HG02852 (cell line): Measurements from ENCODE around the gene SLC12A7.

Experiments
- ATAC-seq: cut with Tn5 transposase; IDR thresholded peaks from one replicate; pipeline ENCODE4 v1.9.1; 2021; ENCODE audit warnings: mild to moderate bottlenecking, moderate library complexity; ENCODE audit not compliant: unreplicated experiment

Gene SLC12A7

DNA sequence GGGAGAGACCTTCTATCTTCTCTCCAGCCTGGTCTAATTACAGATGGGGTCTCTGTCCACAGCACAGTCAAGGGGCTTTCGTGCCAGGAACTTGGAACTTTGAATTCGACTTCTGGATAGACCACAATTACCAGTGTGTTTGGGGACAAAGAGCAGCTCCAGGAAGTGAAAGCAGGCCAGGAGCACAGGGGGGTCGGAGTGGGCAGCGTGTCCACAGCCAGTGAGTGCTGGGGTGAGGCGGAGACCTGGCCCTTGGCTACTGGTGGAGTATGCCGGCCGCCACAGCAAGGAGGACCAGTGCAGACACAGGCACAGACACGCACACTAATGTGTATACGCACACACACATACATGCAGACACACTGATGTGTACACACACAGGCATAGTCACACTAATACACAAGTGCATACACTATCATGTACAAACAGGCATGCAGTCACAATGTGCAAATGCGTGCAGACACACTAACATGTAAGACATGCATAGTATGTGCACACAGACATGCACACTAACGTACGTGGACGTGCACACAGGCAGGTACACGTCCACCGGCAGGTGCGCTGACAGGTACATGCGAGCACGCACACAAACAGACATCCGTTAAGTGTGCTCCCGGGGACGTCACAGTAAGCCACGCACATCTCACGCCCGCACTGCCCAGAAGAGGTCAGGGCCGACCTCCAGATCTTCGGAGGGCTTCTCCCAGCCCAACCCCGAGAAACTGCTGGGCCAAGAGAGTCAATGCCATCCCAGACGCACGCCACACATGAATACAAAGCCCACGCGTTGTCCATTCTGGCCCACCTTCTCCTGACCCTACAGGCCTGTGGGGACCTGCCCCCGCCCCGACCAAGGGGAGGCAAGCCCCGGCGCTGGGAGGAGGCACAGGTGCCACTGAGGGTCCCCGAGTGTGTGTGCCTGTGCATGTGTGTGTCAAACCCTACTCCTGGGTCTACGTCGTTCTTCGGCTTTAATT lies 56.8 kb downstream of the SLC12A7 start:
- ATAC-seq = no peak

DNA sequence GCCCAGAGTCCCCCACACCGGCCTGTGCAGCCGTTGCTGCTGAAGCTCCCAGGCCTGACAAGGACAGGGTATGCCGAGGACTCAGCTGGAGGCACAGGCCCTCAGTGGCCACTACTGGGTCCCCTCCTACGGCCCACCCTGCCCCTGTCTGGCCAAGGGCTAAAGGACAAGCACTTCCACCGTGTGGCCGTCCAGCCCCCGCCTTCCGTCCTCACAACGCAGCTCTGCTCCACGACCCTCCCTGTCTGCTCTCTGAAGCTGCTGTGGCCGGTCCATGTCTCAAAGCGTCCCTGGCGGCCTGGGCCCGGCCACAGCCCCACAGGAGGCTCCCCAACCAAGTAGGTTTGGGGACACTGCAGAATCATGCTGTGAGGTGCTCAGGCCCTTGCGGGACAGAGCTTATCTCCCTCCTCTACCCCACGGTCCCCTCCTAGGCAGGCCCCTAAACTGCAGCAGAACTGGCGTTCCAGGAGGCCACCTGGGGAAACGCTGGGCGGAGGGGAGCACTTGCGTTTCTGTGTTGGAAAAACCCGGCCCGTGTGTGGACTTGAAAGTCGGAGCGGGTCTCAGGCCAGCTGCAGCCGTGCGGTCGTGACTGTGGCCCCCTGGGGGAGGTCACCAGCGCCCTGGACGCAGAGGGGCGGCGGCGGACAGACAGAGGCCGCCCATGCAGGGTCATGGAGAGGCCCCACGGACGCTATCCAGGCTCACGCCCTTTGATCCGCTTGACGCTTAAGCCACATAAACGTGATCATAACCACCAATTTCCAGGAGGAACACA lies 57.7 kb downstream of the SLC12A7 start:
- ATAC-seq = no peak

- ATAC-seq = no peak
These were observed 58.4 kb downstream of the SLC12A7 start for GRCh38 chr5:1053391-1054017.

- ATAC-seq = no peak
These were observed 59.0 kb downstream of the SLC12A7 start for GRCh38 chr5:1052641-1053390.

DNA sequence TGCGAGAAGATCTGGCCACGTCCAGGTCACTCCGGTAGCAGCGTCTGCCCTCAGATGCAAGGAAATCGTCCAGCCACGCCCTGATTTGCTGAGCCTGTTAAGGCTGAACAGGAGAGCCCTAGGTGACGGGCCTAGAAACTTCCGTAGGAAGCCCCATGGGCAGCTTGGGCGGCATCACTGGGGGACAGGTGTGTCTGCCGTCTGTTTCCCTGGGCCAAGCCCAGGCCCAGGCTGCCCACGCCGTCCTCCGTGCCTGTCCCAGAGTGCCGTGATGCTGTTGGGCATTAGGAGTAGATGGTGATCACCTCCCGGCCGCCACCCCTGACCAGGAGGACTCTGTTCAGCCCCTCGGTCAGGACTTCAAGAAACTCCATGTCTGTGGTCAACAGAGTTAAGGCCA lies 59.8 kb downstream of the SLC12A7 start:
- no peak for ATAC-seq

DNA sequence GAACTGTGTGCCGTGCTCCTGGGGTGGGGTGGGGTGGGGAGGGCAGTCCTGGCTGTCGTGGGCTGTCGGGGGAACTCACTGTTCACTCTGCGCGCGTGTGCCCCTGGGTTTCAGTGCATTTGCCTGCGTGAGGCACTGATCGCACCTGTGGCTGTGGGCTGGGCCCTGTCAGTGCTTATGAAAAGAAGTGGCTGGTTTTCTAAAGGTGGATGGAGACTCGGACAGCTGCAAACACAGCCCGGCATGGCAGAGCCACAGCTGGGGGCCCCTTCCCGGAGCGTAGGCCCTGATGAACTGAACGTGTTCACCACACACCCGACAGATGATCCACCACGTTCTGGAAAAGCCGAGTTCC lies 60.5 kb downstream of the SLC12A7 start:
- no peak for ATAC-seq

DNA sequence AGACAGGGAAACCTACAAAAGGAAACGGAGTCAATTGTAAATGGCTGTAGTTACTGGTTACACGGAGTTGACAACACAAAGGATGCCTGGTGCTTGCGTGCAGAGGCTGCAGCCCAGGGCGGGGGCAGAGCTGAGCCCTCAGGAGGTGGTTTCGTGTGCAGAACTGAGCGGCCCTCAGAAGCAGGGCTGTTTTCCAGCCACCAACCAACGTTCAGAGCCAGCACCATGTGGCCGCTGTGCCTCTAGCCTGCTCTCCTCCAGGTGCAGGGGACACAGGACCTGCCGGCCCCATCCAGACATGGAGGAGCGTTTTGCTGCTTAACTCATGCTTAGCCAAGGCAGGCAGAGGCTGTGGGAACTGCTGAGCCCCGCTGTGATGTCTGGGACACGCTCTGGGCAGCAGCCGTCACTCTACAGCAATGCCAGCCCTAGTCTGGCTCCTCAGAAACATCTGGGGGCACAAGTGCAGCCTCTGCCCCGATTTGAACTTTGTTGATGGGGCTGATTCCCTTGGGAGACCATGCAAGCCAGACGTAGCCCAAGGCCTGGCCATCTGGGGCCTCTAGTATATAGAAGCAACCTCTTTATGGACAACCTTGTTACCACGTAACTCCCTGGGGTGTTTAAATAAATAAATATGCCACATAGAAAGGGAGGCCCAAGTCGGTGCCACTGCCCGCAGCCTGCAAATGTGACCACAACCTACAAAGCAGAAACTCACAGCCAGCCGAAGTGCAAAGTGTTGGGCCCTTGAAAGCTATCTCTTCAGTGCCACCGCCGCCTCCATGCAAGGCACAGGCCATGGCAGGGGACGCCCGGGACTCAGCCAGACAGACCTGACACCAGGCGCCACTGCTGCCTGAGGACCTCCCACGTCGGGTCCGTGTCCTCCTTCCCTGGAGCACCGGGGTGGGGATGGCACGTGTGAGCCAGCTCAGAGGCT lies 61.2 kb downstream of the SLC12A7 start:
- no peak for ATAC-seq

DNA sequence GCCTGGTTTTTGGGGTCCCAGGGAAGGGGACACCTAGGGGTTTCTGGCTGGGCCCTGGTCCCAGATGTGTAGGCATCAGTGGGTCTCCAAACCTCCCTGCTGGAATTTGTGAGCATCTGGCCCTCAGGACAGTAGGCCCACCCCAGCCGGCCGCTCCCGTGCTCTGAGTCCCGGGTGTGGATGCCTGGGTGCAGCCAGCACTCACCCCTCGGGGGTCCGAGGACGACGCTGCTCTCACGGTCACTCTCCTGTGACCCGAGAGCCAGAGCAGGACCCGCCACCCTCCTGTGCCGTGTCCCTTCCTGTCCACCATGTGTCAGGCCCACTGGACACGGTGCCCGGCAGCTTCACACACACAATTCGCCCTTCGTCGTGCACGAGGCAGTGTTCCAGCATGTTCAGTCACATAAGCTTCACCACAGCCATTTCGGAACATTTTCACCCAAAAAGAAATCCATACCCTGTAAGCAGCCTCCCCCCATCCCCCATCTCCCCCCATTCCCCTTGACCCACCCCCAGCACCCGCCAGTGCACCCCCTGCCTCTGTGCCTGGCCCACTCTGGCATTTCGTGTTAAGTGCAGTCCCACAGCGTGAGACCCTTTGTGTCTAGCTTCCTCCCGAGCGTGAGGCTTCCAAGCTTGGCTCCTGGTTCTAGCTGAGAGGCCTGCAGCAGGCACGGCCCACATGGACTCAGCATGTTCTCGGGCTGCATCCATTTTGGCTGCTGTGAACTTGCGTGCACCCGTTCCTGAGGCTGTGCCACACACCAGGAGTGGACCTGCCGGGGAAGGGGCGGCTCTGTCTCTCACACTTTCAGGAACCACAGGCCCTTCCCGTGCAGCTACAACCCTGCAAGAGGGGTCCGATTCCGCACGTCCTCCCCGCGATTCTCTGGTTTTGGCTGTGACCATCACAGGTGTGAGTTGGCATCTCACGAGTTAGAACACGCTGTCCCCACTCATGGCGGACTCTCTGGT lies 62.7 kb downstream of the SLC12A7 start:
- no peak for ATAC-seq

DNA sequence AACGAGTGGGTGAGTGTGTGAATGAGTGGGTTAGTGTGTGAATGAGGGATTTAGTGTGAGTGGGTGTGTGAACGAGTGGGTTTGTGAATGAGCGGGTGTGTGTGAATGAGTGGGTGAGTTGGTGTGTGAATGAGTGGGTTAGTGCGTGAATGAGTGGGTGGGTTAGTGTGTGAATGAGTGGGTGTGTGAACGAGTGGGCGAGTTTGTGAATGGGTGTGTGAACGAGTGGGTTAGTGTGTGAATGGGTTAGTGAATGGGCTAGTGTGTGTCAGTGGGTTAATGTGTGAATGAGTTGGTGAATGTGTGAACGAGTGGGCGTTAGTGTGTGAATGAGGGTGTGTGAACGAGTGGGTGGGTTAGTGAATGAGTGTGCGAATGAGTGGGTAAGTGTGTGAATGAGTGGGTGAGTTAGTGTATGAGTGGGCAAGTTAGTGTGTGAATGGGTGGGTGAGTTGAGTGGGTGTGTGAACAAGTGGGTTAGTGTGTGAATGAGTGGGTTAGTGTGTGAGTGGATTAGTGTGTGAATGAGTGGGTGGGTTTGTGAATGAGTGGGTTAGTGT lies 63.6 kb downstream of the SLC12A7 start:
- ATAC-seq = no peak

- ATAC-seq = no peak
These were observed 64.4 kb downstream of the SLC12A7 start for GRCh38 chr5:1047332-1047965.

GRCh38 chr5:1045960-1046560 lies 65.8 kb downstream of the SLC12A7 start:
- no peak for ATAC-seq

GRCh38 chr5:1044117-1044516 lies 67.7 kb downstream of the SLC12A7 start:
- no peak for ATAC-seq

DNA sequence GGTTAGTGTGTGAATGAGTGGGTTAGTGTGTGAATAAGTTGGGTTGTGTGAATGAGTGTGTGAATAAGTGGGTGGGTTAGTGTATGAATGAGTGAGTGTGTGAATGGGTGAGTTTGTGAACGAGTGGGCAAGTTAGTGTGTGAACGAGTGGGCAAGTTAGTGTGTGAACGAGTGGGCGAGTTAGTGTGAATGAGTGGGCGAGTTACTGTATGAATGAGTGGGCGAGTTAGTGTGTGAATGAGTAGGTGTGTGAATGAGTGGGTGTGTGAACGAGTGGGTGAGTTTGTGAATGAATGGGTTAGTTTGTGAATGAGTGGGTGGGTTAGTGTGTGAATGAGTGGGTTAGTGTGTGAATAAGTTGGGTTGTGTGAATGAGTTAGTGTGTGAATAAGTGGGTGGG lies 68.5 kb downstream of the SLC12A7 start:
- no peak for ATAC-seq

DNA sequence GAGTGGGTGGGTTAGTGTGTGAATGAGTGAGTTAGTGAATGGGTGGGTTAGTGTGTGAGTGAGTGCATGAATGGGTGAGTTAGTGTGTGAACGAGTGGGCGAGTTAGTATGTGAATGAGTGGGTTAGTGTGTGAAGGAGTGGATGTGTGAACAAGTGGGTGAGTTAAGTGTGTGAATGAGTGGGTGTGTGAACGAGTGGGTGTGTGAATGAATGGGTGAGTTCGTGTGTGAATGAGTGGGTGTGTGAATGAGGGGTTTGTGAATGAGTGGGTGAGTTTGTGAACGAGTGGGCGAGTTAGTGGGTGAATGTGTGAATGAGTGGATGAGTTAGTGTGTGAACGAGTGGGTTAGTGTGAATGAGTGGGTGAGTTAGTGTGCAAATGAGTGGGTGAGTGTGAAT lies 69.2 kb downstream of the SLC12A7 start:
- ATAC-seq = no peak

GRCh38 chr5:1041225-1042143 lies 70.4 kb downstream of the SLC12A7 start:
- no peak for ATAC-seq

DNA sequence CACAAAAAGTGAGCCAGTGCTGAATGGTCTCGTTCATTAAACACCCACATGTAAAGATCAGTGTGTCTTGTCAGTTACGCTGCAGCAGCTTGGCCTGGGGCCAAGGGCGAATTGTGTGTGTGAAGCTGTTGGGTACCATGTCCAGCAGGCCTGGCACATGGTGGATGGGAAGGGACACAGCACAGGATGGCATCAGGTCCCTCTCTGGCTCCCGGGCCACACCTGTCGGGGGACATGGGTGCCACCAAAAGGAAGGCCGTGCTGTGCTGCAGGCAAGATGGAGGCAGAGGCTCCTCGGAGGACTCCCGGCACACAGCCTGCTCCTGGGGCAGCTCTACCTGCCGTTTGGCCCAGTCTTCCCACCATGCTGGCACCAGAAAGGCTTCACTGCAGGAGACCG lies 71.3 kb downstream of the SLC12A7 start:
- ATAC-seq = no peak
